Measurements from ENCODE around the gene OSBPL5. TPM values are rescaled to one million over a fixed set of nuclear protein-coding genes. Genes with fewer than 3 reads are reported as not detected.
"Not testable (repeated sequence)": the region's sequence is repeated elsewhere in the genome, so short reads cannot be mapped to it uniquely, and the experiment has no call there.

OSBPL5 gene
- total RNA-seq, 1 donor from 2014 or later, result 88.4 TPM

DNA sequence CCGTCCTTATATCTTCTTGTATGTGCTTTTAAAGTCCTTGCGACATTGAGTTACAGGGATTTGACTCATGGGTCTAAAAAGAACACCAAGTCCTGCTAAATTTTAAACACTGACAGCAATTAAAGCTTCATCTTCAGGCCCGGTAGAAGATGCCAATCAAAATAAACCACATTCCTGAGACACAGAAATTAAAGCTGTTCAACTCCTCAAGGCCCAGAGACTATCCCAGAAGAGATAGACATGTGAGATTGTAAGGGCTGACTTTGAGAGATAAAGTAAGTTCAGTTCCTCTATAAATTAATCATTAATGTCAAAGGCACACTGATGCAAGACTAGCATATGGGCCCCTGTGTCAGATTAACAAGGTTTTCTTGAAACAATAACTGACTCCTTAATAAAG, 49.8 kb downstream of the OSBPL5 start:
- TF ChIP-seq, protein P1, sequence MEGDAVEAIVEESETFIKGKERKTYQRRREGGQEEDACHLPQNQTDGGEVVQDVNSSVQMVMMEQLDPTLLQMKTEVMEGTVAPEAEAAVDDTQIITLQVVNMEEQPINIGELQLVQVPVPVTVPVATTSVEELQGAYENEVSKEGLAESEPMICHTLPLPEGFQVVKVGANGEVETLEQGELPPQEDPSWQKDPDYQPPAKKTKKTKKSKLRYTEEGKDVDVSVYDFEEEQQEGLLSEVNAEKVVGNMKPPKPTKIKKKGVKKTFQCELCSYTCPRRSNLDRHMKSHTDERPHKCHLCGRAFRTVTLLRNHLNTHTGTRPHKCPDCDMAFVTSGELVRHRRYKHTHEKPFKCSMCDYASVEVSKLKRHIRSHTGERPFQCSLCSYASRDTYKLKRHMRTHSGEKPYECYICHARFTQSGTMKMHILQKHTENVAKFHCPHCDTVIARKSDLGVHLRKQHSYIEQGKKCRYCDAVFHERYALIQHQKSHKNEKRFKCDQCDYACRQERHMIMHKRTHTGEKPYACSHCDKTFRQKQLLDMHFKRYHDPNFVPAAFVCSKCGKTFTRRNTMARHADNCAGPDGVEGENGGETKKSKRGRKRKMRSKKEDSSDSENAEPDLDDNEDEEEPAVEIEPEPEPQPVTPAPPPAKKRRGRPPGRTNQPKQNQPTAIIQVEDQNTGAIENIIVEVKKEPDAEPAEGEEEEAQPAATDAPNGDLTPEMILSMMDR (IDR thresholded peaks at IDR 0.05), result no peak
- TF ChIP-seq POLR2A (IDR thresholded peaks at IDR 0.05) (no peak), POLR2AphosphoS5 (IDR thresholded peaks at IDR 0.05; ENCODE audit: insufficient read depth in 1 of 2, low read depth in 1 of 2) (peak in 1 of 2 donors; percentile 19)
- intact Hi-C loops (cut with DNase I), result no loop called here
- Histone ChIP-seq H3K9me3 (no peaks in the 10 kb centered on the region), H3K4me1 (peaks cover 22% of the 10 kb centered on the region), H3K4me3 (no peak overlapping the region), H3K27ac (peak overlapping the region; percentile 7), H3K27me3 (no peaks in the 10 kb centered on the region), H3K36me3 (peaks cover 0 to 18% of the 10 kb centered on the region in 2 donors)
- DNase-seq (ENCODE audit: extremely low spot score in 2 of 2), result no peak

DNA sequence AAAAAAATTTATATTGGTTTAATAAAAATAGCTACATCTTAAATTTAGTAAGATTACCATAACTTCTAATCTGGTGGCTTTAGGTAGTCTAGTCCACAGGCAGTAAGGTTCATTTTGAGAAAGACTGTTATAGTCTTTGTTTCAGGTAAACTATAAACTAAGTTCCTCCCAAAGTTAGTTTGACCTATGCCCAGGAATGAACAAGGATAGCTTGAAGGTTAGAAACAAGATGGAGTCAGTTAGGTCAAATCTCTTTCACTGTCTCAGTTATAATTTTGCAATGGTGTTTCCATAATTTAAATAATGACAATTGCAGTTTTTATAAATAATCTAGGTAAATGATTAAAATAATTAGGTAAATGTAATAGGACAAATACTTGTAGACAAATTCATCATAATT, 51.4 kb downstream of the OSBPL5 start:
- intact Hi-C loops (cut with DNase I), result loop anchor here (5.0 kb wide), 1 partner anchor 44 kb away; no protein-coding TSS in a partner anchor

DNA sequence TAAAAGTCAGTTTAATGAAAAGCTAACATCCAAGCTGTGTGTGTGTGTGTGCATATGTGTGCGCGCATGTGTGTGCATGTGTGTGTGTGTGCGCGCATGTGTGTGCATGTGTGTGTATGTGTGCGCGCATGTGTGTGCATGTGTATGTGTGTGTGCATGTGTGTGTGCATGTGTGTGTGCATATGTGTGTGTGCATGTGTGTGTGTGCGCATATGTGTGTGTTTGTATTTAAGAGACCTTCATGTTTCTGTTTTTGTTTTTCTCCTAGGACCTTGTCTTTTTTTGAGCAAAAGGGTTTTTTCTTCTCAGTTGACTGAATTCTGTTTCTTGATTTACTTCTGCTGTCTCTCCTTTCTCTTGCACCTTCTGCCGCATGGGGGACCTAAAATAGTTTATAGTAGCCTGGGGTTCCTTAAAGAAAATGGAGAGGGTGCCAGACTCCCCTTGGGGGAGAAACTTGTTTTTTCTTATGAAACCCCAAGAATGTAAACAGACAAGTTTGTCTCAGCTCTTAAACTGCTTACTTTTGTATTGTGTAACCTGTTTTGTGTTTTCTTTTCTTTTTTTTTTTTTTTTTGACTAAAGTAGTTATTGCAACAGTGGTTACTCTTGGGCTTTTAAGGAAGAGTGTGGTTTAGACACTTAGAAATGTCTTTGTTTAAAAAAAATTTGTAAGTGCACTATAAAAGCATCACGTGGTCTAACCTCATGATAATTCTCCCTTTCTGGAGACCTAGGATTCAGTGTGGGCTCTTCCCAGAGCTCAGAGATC, 53.0 kb downstream of the OSBPL5 start:
- Histone ChIP-seq H3K4me3 (no peak overlapping the region), H3K4me1 (peaks cover 28% of the 10 kb centered on the region), H3K9me3 (no peaks in the 10 kb centered on the region), H3K27ac (peak overlapping the region; percentile 60), H3K36me3 (peaks cover 0 to 5% of the 10 kb centered on the region in 2 donors), H3K27me3 (no peaks in the 10 kb centered on the region)
- DNase-seq (ENCODE audit: extremely low spot score in 2 of 2), result no peak
- TF ChIP-seq POLR2AphosphoS5 (IDR thresholded peaks at IDR 0.05; ENCODE audit: insufficient read depth in 1 of 2, low read depth in 1 of 2), result peak in 1 of 2 donors; percentile 65
- TF ChIP-seq, protein P1 (IDR thresholded peaks at IDR 0.05), result no peak
- intact Hi-C loops (cut with DNase I), result loop anchor here (5.0 kb wide), 1 partner anchor 45 kb away; no protein-coding TSS in a partner anchor

More for the DNA sequence above, 51.4 kb downstream of the OSBPL5 start:
- not testable (repeated sequence) for H3K27me3 ChIP-seq; H3K36me3 ChIP-seq; H3K9me3 ChIP-seq; H3K4me3 ChIP-seq; DNase-seq (ENCODE audit: extremely low spot score in 2 of 2)
- peaks cover 28% of the 10 kb centered on the region for H3K4me1 ChIP-seq
- H3K27ac ChIP-seq, result peak overlapping the region; percentile 60

DNA sequence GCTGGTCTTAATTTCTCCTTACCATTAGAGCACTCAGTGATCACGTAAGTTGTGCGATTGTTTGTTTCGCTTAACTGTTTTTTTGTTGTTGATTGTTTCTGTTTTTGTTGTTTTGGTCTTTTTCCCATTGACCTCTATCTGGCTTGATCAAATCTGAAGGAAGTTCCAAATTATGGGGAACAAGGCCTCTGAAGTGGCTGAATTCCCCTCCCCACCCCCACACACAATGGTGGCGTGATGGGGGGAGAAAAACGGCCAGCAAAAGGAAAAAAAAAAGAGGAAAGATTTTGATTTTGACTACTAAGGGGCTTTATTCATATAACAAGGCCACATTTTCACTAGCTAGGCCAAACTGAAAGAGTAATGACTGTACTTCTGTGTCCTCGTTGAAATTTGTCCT, 53.6 kb downstream of the OSBPL5 start:
- H3K9me3 ChIP-seq, result no peaks in the 10 kb centered on the region
- H3K4me3 ChIP-seq, result no peak overlapping the region
- H3K36me3 ChIP-seq, result peaks cover 0 to 8% of the 10 kb centered on the region in 2 donors
- TF ChIP-seq, protein P1 (IDR thresholded peaks at IDR 0.05), result no peak
- TF ChIP-seq POLR2AphosphoS5 (IDR thresholded peaks at IDR 0.05; ENCODE audit: insufficient read depth in 1 of 2, low read depth in 1 of 2) (no peak), POLR2A (IDR thresholded peaks at IDR 0.05) (no peak)
- no peak for DNase-seq (ENCODE audit: extremely low spot score in 2 of 2)
- H3K4me1 ChIP-seq, result peaks cover 28% of the 10 kb centered on the region
- intact Hi-C loops (cut with DNase I), result loop anchor here (5.0 kb wide), 1 partner anchor 46 kb away; no protein-coding TSS in a partner anchor
- no peaks in the 10 kb centered on the region for H3K27me3 ChIP-seq
- H3K27ac ChIP-seq, result peak overlapping the region; percentile 34

DNA sequence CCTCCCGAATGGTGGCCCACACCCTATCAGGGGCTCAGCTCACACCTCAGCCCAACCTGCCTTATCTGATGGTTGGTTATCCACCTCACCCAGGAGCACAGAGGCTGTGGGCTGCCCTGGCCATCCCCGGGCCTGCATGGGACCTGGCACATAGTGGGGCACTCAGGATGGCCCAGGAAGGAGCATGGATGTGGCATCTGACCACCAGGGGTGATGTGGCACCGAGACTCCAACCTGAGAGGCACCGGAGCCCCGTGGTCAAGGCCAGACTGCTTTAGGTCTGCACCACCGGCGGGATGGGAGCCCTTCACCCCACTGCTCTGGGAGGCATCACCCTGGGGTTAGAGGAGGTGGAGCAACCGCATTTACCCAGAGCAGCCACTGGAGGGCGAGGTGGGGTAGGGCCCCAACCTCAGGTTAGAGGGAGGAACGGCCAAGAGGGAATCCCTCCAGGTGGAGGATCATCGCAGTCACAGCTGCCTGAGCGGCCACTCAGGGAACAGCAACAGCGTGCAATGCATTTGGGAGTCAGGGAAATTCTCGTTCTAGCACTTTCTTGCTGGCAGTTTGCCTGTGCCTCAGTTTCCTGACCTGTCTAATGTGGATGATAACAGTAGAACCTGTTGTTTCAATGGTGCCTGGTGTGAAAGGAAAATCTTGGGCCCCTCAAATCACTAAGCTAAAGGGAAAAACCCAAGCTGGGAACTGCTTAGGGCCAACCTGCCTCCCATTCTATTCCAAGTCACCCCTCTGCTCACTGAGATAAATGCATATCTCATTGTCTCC, 55.0 kb downstream of the OSBPL5 start:
- DNase-seq (ENCODE audit: extremely low spot score in 2 of 2), result no peak

More for the DNA sequence above, 55.0 kb downstream of the OSBPL5 start:
- intact Hi-C loops (cut with DNase I), result loop anchor here (5.0 to 10.0 kb wide), 2 partner anchors 47 to 105 kb away; partner anchors contain the start of gene MRGPRG
- Histone ChIP-seq H3K36me3 (peaks cover 0 to 8% of the 10 kb centered on the region in 2 donors), H3K27me3 (no peaks in the 10 kb centered on the region), H3K9me3 (no peaks in the 10 kb centered on the region), H3K27ac (peak overlapping the region; percentile 34), H3K4me1 (peaks cover 15% of the 10 kb centered on the region), H3K4me3 (no peak overlapping the region)
- TF ChIP-seq POLR2AphosphoS5 (IDR thresholded peaks at IDR 0.05; ENCODE audit: insufficient read depth in 1 of 2, low read depth in 1 of 2) (peak in 1 of 2 donors; percentile 29), POLR2A (IDR thresholded peaks at IDR 0.05) (no peak)
- TF ChIP-seq, protein P1 (IDR thresholded peaks at IDR 0.05), result peak in 1 of 3 experiments; percentile 40
